Ascending aorta (tissue), 2 donors: ENCODE data around the gene ERN1. TPM values are rescaled to one million over a fixed set of nuclear protein-coding genes. Genes with fewer than 3 reads are reported as not detected.

Experiments
- DNase-seq, 2 donors: peaks; one replicate each; pipeline ENCODE4 v3.0.0-alpha.2; 2019; ENCODE audit warnings: low spot score in 2 of 2
- H3K27ac ChIP-seq, 2 donors: fragments of 200-600 bp; sonication (generic); one replicate each; pipeline ENCODE4 v1.5.1; 2016 to 2017; ENCODE audit warnings: mild to moderate bottlenecking in 1 of 2
- H3K27me3 ChIP-seq: fragments of 200-600 bp; sonication (generic); one replicate; pipeline ENCODE4 v1.5.1; 2017
- H3K36me3 ChIP-seq, 2 donors: fragments of 200-600 bp; sonication (generic); one replicate each; pipeline ENCODE4 v1.5.1; 2016
- H3K4me1 ChIP-seq, 2 donors: fragments of 200-600 bp; sonication (generic); one replicate each; pipeline ENCODE4 v1.5.1; 2016 to 2017; ENCODE audit warnings: mild to moderate bottlenecking in 1 of 2
- H3K4me3 ChIP-seq, 2 donors: fragments of 200-600 bp; sonication (generic); one replicate each; pipeline ENCODE4 v1.5.1; 2016 to 2017; ENCODE audit warnings: mild to moderate bottlenecking in 1 of 2
- H3K9me3 ChIP-seq, 2 donors: fragments of 200-600 bp; sonication (generic); one replicate each; pipeline ENCODE4 v1.5.1; 2016
- intact Hi-C: fragments of 100-400 bp; cut with DNase I; formaldehyde crosslinking; loops from one replicate; pipeline ENCODE4 v1.15.1; 2023
- total RNA-seq: library from RNA; depleted of rRNA; stranded (reverse); fragments of >200 nt; gene quantifications from one replicate; pipeline ENCODE4 v1.1.0, GENCODE V29; 2016
- TF ChIP-seq, protein P1 (sequence below), 3 experiments: fragments of 200-600 bp in 2 of 3; fragments of 450-650 bp in 1 of 3; sonication (generic) in 2 of 3; IDR thresholded peaks; one replicate each; pipeline ENCODE4 v1.5.1; 2016 to 2019; ENCODE audit warnings: antibody characterized with exemption in 3 of 3, mild to moderate bottlenecking in 1 of 3, moderate library complexity in 1 of 3

ERN1 gene
- total RNA-seq, 1 donor from 2014 or later: 26.5 TPM

DNA sequence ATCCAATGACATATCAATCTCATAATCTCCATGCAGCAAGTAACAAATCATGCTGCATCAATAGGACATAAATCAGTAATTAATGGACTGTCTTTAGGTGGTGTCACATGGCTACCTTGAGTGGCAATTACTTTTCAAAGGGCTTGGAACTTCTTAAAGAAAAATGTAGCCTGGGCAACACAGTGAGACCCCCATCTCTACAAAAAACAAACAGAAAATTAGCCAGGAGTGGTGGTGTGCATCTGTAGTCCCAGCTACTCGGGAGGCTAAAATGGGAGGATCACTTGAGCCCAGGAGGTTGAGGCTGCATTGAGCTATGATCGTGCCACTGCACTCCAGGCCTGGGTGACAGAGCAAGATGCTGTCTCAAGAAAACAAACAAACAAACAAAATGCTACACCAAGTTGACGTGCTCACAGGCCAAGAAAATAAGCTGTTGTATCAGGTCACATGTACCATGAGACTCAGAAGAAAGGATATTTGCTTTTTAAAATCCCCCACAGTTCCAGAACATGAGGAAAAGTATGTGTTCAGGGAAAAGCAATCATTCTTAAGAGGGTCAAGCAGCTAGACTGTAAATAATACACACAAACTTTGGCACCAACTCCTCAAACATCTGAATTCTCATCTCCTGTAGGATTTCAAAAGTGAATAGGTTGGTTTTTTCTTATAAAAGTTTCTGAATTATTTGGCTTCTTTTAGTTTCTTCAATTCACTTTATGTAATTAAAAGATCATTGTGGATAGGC lies 23.8 kb upstream of the ERN1 start:
- peaks cover 16 to 29% of the 10 kb centered on the region in 2 donors for H3K4me1 ChIP-seq
- H3K36me3 ChIP-seq: peaks cover 0 to 9% of the 10 kb centered on the region in 2 donors
- no peaks in the 10 kb centered on the region for H3K9me3 ChIP-seq
- peak overlapping the region; percentile 40 to 50 for H3K27ac ChIP-seq
- H3K27me3 ChIP-seq: no peaks in the 10 kb centered on the region
- no peak overlapping the region for H3K4me3 ChIP-seq
- DNase-seq: no peak
- TF ChIP-seq, protein P1, sequence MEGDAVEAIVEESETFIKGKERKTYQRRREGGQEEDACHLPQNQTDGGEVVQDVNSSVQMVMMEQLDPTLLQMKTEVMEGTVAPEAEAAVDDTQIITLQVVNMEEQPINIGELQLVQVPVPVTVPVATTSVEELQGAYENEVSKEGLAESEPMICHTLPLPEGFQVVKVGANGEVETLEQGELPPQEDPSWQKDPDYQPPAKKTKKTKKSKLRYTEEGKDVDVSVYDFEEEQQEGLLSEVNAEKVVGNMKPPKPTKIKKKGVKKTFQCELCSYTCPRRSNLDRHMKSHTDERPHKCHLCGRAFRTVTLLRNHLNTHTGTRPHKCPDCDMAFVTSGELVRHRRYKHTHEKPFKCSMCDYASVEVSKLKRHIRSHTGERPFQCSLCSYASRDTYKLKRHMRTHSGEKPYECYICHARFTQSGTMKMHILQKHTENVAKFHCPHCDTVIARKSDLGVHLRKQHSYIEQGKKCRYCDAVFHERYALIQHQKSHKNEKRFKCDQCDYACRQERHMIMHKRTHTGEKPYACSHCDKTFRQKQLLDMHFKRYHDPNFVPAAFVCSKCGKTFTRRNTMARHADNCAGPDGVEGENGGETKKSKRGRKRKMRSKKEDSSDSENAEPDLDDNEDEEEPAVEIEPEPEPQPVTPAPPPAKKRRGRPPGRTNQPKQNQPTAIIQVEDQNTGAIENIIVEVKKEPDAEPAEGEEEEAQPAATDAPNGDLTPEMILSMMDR (IDR thresholded peaks at IDR 0.05): no peak
- intact Hi-C loops: no loop called here

DNA sequence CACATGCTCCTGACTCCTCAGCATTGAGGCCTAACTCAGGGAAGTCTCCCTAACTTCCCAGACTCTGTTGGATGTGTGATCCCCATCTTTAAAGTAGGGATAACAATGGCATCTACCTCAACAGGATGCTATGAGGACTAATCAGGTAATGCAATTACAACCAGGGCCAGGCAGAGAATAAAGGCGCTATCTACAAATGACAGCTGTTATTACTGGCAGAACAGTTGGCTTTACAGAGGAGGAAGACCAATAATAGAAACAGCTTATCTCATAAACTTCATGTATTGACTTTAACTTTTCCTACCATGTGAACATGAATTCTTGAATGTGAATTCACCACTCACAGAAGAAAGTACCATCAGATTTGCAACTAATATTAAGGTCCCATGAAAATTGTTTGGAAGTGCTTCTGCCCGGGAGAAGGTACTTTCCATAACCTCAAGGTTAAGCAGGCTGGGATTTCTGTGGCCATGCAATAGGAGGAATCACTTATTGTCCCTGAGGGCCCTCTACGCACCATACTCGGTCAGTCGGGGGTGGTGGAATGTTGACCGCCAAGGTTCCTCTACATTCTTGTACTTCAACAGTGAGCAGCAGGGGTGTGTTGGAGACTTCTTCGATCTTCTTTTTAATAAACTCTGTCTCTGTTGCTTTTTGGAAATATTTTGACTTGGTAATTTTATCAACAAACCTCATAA lies 22.6 kb upstream of the ERN1 start:
- H3K27me3 ChIP-seq: no peaks in the 10 kb centered on the region
- H3K27ac ChIP-seq: peak overlapping the region; percentile 40 to 50
- H3K4me3 ChIP-seq: no peak overlapping the region
- H3K36me3 ChIP-seq: peaks cover 0 to 9% of the 10 kb centered on the region in 2 donors
- intact Hi-C loops: no loop called here
- no peaks in the 10 kb centered on the region for H3K9me3 ChIP-seq
- peaks cover 16 to 38% of the 10 kb centered on the region in 2 donors for H3K4me1 ChIP-seq
- DNase-seq: no peak
- TF ChIP-seq, protein P1 (IDR thresholded peaks at IDR 0.05): no peak

DNA sequence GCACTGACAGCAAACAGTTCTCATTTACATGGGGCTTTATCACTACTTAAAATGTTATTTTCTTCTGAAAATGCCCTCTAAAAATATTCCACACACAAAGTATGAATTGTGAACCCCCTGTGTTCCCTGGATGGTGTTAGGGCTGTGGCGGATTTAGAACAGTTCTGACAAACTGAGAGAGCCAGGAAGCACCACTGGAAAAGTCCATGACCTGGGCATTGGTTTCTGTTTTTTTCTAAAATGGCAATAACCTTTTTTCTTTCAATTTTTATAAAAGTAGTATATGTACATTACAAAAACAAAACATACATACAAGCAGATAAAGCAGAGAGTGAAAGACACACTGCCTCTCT lies 21.0 kb upstream of the ERN1 start:
- no peak overlapping the region for H3K4me3 ChIP-seq
- H3K36me3 ChIP-seq: peaks cover 0 to 9% of the 10 kb centered on the region in 2 donors
- TF ChIP-seq, protein P1 (IDR thresholded peaks at IDR 0.05): no peak
- intact Hi-C loops: no loop called here
- no peak for DNase-seq
- H3K9me3 ChIP-seq: no peaks in the 10 kb centered on the region
- H3K4me1 ChIP-seq: peaks cover 8 to 38% of the 10 kb centered on the region in 2 donors
- peak overlapping the region; percentile 20 to 65 for H3K27ac ChIP-seq
- H3K27me3 ChIP-seq: no peaks in the 10 kb centered on the region

DNA sequence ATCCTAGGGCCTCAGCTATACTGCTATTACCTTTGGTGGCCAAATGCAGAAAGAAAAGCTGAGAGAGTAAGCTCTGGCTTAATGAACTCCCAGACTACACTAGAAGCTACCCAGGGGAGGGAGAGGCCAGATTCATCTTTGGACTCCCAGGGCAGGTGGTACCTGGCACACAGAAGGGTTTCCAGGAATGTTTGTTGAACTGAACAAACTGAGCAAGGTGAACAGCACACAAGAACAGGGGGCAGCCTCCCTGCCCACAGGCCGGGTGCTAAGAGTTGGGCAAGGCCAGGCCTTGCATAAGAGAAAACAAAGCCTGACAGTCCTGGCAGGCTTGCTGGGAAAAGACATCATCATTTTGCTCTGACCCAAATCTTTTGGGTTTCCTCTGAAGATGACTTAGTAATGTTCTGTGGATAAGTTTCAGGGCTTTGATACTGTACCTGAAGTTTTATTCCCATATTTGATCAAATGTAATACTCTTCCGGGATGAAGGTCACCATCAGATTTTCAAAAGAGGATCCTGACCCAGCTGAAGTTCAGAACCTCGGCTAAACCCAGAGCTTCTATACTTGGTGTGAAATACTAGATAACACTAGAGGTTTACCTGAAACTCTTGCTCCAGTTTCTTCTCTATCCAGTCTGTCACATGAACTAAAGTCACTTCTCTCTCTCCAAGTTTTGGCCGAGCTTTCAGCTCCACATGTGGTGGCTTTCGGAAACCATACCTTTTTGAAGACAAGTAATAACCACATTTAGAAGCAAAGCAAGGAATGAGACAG lies 20.5 kb upstream of the ERN1 start:
- no peaks in the 10 kb centered on the region for H3K9me3 ChIP-seq
- peaks cover 3 to 32% of the 10 kb centered on the region in 2 donors for H3K4me1 ChIP-seq
- H3K4me3 ChIP-seq: no peak overlapping the region
- TF ChIP-seq, protein P1 (IDR thresholded peaks at IDR 0.05): no peak
- H3K27me3 ChIP-seq: no peaks in the 10 kb centered on the region
- H3K36me3 ChIP-seq: peaks cover 0 to 9% of the 10 kb centered on the region in 2 donors
- H3K27ac ChIP-seq: peak overlapping the region; percentile 20 to 65
- peak in 1 of 2 donors; percentile 61 for DNase-seq
- intact Hi-C loops: no loop called here

DNA sequence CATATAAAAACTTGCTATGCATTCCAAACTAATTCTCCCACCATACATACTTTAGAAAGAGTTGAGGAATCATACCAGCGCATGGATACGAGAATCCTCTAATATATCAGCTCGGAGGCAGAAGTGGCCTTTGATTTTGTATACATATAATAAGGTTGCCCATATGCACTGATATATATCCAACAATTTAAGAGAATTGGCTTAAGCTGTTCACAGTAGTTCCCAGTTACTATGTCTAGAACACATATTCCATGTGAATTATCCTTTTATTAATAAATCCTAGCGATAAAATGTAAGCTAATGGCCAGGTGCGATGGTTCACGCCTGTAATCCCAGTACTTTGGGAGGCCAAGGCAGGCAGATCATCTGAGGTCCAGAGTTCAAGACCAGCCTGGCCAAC lies 19.3 kb upstream of the ERN1 start:
- Histone ChIP-seq H3K4me3 (no peak overlapping the region), H3K4me1 (peaks cover 3 to 27% of the 10 kb centered on the region in 2 donors), H3K27me3 (no peaks in the 10 kb centered on the region), H3K9me3 (no peaks in the 10 kb centered on the region), H3K27ac (no peak overlapping the region), H3K36me3 (peaks cover 0 to 9% of the 10 kb centered on the region in 2 donors)
- no peak for DNase-seq
- TF ChIP-seq, protein P1 (IDR thresholded peaks at IDR 0.05): no peak
- intact Hi-C loops: loop anchor here (10.0 kb wide), 1 partner anchor 356 kb away; the partner anchor contains the start of genes CEP95 and DDX5
